Fibroblast of mammary gland (primary cell): Measurements from ENCODE around the gene KCNQ1.

Source experiments
- DNase-seq: peaks from one replicate; pipeline ENCODE4 v3.0.0-alpha.2; 2010; ENCODE audit warnings: low read depth
- H3K4me3 ChIP-seq: 2 replicates; pipeline ENCODE4 v1.5.1; 2011; ENCODE audit warnings: low read depth, mild to moderate bottlenecking, low read length, moderate library complexity; ENCODE audit not compliant: control insufficient read depth
- CTCF ChIP-seq: conservative IDR thresholded peaks from 2 replicates; pipeline ENCODE4 v1.5.1; 2011; ENCODE audit warnings: low read depth, low read length, inconsistent platforms; ENCODE audit not compliant: control insufficient read depth, insufficient read depth

Gene KCNQ1

GRCh38 chr11:2889362-2890273, 444.8 kb downstream of the KCNQ1 start:
- H3K4me3 ChIP-seq, result no peak overlapping the region
- DNase-seq, result no peak
- TF ChIP-seq CTCF, result no peak

DNA sequence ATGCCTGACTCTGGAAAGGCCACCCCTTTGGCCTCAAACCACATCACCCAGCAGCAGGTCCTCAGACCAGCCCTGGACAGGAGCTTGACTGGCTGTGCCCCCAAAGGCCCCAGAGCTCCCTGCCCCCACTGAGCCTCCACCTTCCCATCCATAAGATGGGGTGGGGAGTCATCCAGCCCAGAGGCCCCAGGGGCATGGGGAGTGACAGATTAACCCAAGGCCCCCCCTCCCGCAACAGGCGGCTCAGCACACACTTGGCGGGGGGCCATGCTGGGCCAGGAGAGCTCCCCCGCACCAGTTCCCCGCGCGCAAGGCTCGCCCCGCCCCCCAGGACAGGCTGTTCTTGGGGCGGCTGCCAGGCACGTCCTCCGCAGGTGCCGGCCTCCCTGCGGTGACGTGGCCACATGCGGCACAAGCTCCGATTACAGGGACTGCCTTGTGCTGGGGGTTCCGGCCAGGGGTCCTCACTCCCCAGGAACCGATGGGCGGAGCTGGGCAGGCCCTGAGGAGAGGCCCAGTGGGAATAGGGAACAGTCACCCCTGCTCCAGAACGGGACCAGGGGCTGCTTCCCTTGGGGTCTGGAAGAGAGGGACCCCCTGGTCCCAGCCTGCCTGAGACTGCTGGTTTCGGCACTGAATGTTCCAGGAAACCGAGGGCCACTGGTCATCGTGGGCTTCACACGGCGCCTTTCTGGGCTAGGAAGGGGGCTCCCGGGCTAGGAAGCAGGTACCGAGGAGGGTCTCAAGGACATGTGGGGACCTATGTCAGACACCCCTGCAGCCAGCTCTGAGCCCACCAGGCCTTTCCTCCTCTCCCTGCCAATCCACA, 445.9 kb downstream of the KCNQ1 start:
- H3K4me3 ChIP-seq, result no peak overlapping the region
- TF ChIP-seq CTCF, result no peak
- peak; percentile 56 for DNase-seq

DNA sequence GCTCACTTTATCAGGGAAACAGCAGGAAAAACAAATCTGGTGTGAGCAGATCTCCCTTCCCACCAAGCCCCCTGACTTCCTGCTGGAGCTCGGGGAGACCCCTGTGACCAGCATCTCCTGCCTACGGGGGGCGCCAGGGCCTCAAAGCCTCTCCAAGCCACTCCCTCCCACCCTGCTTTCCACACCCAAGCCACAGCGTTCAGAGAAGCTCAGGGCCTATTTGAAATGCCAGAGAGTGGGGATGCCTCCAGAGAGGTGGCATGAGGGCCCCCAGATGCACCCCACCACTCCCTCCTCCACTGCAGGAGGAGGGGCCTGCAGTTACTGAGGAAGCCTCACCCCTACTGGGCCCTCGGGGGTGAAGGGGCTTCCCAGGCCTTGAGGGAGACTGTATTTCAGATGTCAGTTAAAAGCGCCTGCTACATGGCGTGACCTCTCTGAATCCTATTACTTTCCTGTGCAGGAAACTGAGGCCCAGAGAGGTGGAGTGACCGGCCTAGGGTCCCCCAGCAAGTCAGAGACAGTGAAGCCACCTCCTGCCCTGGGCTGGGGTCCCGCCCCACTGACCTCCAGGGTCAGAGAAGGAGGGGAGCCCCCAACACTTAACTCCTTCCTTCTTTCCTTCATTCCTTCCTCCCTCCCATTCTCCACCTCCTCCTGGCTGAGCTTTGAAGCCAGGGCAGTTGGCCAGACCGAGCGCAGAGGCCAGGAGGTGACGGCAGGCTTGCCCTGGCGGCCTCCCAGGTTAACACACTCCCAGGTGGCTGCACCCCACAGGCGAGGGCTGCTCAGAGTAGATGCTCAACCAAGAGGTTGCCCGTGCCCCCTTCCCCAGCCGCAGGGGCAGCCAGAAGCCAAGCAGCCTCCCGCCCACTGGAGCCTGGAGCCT, 446.8 kb downstream of the KCNQ1 start:
- DNase-seq, result peak; percentile 22
- H3K4me3 ChIP-seq, result no peak overlapping the region
- TF ChIP-seq CTCF, result peak; percentile 4

GRCh38 chr11:2892215-2892966, 447.6 kb downstream of the KCNQ1 start:
- peak; percentile 44 for DNase-seq
- peak; percentile 78 for TF ChIP-seq CTCF
- H3K4me3 ChIP-seq, result peak overlapping the region; percentile 44

DNA sequence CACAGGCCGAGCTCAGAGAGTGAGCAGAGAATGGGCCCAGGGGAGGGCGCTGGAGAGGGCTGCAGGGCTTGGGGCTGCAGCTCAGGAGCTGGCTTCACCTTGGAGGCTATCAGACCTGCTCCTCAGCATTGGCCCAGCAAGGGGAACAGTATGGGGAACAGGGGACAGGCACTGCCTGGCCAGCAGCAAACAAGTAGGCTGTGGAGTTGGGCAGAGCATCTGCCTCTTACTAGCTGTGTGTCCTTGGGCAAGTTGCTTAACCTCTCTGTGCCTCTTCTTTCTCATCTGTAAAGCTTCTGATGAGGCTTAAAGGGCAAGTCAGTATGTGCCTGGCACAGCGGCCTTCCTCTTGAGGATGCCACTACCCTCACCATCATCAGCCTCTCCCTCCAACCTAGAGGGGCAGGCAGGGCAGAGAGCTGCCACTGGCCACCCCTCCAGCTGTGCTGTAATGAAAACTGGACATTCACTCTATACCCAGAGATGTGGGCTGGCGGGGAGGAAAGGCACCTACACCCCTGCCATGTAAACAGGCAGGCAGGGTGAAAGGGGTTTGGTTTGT, 448.2 kb downstream of the KCNQ1 start:
- TF ChIP-seq CTCF, result peak; percentile 18
- no peak for DNase-seq

More for the DNA sequence above, 448.2 kb downstream of the KCNQ1 start:
- H3K4me3 ChIP-seq, result peak overlapping the region; percentile 44
